Thyroid gland (tissue), 4 donors: ENCODE data around the gene SCIN.

Experiments
- POLR2A ChIP-seq, 2 donors: fragments of 450-650 bp; IDR thresholded peaks; one replicate each; pipeline ENCODE4 v1.6.1; 2017; ENCODE audit warnings: antibody characterized with exemption in 2 of 2, mild to moderate bottlenecking in 2 of 2, moderate library complexity in 1 of 2
- TF ChIP-seq, protein P1 (sequence below), 6 experiments: fragments of 200-600 bp in 3 of 6; fragments of 450-650 bp in 3 of 6; sonication (generic) in 3 of 6; IDR thresholded peaks; one replicate each; pipeline ENCODE4 v1.5.1; 2016 to 2019; ENCODE audit warnings: antibody characterized with exemption in 6 of 6, mild to moderate bottlenecking in 2 of 6, inconsistent platforms in 1 of 6, moderate library complexity in 1 of 6

DNA sequence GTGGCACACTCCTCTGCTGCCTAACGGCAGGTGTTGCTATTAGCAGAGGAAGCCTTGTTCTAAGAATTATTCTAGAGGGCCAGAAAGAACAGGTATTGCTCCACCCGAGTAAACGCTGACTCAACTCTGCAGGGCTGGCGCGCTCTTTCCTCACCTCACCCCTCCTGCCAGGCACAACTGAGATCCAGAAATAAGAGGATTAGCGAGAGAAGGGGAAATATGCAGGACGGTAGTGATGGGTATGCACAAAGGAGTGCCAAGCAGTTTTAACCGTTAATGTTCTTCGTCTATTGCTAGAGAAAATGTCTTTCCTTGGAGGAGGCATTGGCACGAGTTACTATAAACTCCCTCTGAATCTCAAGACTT lies 369 bp upstream of the SCIN start:
- TF ChIP-seq, protein P1, sequence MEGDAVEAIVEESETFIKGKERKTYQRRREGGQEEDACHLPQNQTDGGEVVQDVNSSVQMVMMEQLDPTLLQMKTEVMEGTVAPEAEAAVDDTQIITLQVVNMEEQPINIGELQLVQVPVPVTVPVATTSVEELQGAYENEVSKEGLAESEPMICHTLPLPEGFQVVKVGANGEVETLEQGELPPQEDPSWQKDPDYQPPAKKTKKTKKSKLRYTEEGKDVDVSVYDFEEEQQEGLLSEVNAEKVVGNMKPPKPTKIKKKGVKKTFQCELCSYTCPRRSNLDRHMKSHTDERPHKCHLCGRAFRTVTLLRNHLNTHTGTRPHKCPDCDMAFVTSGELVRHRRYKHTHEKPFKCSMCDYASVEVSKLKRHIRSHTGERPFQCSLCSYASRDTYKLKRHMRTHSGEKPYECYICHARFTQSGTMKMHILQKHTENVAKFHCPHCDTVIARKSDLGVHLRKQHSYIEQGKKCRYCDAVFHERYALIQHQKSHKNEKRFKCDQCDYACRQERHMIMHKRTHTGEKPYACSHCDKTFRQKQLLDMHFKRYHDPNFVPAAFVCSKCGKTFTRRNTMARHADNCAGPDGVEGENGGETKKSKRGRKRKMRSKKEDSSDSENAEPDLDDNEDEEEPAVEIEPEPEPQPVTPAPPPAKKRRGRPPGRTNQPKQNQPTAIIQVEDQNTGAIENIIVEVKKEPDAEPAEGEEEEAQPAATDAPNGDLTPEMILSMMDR (IDR thresholded peaks at IDR 0.05) = no peak
- TF ChIP-seq POLR2A (IDR thresholded peaks at IDR 0.05) = no peak
